ENCODE measurements around the gene ZDHHC18.

- TF ChIP-seq, protein P1, sequence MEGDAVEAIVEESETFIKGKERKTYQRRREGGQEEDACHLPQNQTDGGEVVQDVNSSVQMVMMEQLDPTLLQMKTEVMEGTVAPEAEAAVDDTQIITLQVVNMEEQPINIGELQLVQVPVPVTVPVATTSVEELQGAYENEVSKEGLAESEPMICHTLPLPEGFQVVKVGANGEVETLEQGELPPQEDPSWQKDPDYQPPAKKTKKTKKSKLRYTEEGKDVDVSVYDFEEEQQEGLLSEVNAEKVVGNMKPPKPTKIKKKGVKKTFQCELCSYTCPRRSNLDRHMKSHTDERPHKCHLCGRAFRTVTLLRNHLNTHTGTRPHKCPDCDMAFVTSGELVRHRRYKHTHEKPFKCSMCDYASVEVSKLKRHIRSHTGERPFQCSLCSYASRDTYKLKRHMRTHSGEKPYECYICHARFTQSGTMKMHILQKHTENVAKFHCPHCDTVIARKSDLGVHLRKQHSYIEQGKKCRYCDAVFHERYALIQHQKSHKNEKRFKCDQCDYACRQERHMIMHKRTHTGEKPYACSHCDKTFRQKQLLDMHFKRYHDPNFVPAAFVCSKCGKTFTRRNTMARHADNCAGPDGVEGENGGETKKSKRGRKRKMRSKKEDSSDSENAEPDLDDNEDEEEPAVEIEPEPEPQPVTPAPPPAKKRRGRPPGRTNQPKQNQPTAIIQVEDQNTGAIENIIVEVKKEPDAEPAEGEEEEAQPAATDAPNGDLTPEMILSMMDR (conservative IDR thresholded peaks at IDR 0.05; ENCODE audit: low read depth, low read length), result no peak
- TF ChIP-seq EZH2 (IDR thresholded peaks at IDR 0.05; ENCODE audit: borderline replicate concordance, low read depth, low read length, poor library complexity, severe bottlenecking), result no peak
Measured at GRCh38 chr1:26854906-26855305, 28.4 kb downstream of the ZDHHC18 start.
